K562 treated with DMSO at 1 percent for 24 hours (cell line): ENCODE results near the gene CITED4. TPM values are rescaled to one million over a fixed set of nuclear protein-coding genes. Genes with fewer than 3 reads are reported as not detected.

Source experiments
- total RNA-seq: library from RNA; unstranded; fragments of 300-600 nt; gene quantifications from 2 replicates; pipeline ENCODE4 v1.2.3, GENCODE V29; 2022; ENCODE audit warnings: low read depth; ENCODE audit not compliant: insufficient read depth

The CITED4 gene
- 44.5 and 47.0 TPM in 2 replicates for total RNA-seq

GRCh38 chr1:40862008-40862863, at the start of gene CITED4:
TSS of gene CITED4 (minus strand) at chr1:40862363. CDS start at chr1:40862127, 236 bp downstream.

Other genes with a start within 250 kb of the CITED4 start
- 1.8 and 2.0 TPM in 2 replicates for gene RIMS3, start 196.7 kb downstream of the CITED4 start, total RNA-seq
- 82.9 and 89.3 TPM in 2 replicates for gene NFYC, start 170.7 kb downstream of the CITED4 start, total RNA-seq
- gene KCNQ4, start 78.6 kb downstream of the CITED4 start, total RNA-seq, result 3.0 and 4.9 TPM in 2 replicates
- gene CTPS1, start 117.3 kb upstream of the CITED4 start, total RNA-seq, result 48.4 and 50.5 TPM in 2 replicates
- 0.60 and 0.72 TPM in 2 replicates for gene SLFNL1, start 159.4 kb upstream of the CITED4 start, total RNA-seq